HEK293 (cell line): ENCODE data around the gene MYT1.

Source experiments
- CTCF ChIA-PET: fragments of 350-600 bp; formaldehyde crosslinking; extraction: SDS; loops from one replicate; lab custom pipeline; 2021; ENCODE audit warnings: antibody characterized with exemption; lab: Yijun Ruan, JAX
- POLR2A ChIA-PET: fragments of 300-600 bp; formaldehyde crosslinking; extraction: SDS; loops from one replicate; lab custom pipeline; 2020; ENCODE audit warnings: antibody characterized with exemption, inconsistent platforms; lab: Yijun Ruan, JAX
- H3K27ac ChIP-seq: fragments of 200-500 bp; sonication (Bioruptor generic); 2 replicates; pipeline ENCODE4 v1.5.1; 2014; ENCODE audit warnings: low read depth, low read length, control low read depth, inconsistent platforms; ENCODE audit errors: extremely low read depth
- H3K36me3 ChIP-seq, 2 experiments: fragments of 200-500 bp in 1 of 2; sonication (Bioruptor generic) in 1 of 2; 1 replicate in 1 of 2; 2 replicates in 1 of 2; pipeline ENCODE4 v1.5.1; 2014 to 2017; ENCODE audit warnings: inconsistent platforms in 2 of 2, low read length in 2 of 2; ENCODE audit not compliant: control insufficient read depth in 2 of 2, insufficient read depth in 1 of 2
- H3K4me1 ChIP-seq: fragments of 200-500 bp; sonication (Bioruptor generic); 2 replicates; pipeline ENCODE4 v1.5.1; 2014; ENCODE audit warnings: mild to moderate bottlenecking, low read length, inconsistent platforms; ENCODE audit not compliant: control insufficient read depth, insufficient read depth
- H3K4me3 ChIP-seq: 2 replicates; pipeline ENCODE4 v1.5.1; 2011; ENCODE audit warnings: low read depth, mild to moderate bottlenecking, control low read depth, low read length, moderate library complexity
- H3K9me3 ChIP-seq: fragments of 200-500 bp; sonication (Bioruptor generic); 2 replicates; pipeline ENCODE4 v1.5.1; 2014; ENCODE audit warnings: low read depth, low read length, inconsistent platforms; ENCODE audit not compliant: control insufficient read depth, insufficient read depth
- GLIS2 ChIP-seq: fragments of 450-650 bp; formaldehyde crosslinking; IDR thresholded peaks from 2 replicates; pipeline ENCODE4 v1.5.1; 2016; ENCODE audit warnings: missing biosample characterization, missing genetic modification characterization
- KLF16 ChIP-seq: fragments of 450-650 bp; formaldehyde crosslinking; IDR thresholded peaks from 2 replicates; pipeline ENCODE4 v1.5.1; 2017; ENCODE audit warnings: missing biosample characterization, missing genetic modification characterization
- KLF8 ChIP-seq: fragments of 450-650 bp; formaldehyde crosslinking; IDR thresholded peaks from 2 replicates; pipeline ENCODE4 v1.5.1; 2016; ENCODE audit warnings: missing biosample characterization, missing genetic modification characterization
- TSHZ1 ChIP-seq: fragments of 450-650 bp; formaldehyde crosslinking; IDR thresholded peaks from 2 replicates; pipeline ENCODE4 v1.5.1; 2016; ENCODE audit warnings: missing biosample characterization, missing genetic modification characterization, borderline replicate concordance
- YY2 ChIP-seq: fragments of 450-650 bp; formaldehyde crosslinking; IDR thresholded peaks from 2 replicates; pipeline ENCODE4 v1.5.1; 2016; ENCODE audit warnings: missing biosample characterization, missing genetic modification characterization
- ZBTB17 ChIP-seq: fragments of 450-650 bp; formaldehyde crosslinking; IDR thresholded peaks from 2 replicates; pipeline ENCODE4 v1.5.1; 2016; ENCODE audit warnings: missing biosample characterization, missing genetic modification characterization
- ZBTB20 ChIP-seq: fragments of 450-650 bp; formaldehyde crosslinking; IDR thresholded peaks from 2 replicates; pipeline ENCODE4 v1.5.1; 2016; ENCODE audit warnings: missing biosample characterization, missing genetic modification characterization
- ZBTB8A ChIP-seq: fragments of 450-650 bp; formaldehyde crosslinking; IDR thresholded peaks from 2 replicates; pipeline ENCODE4 v1.5.1; 2016; ENCODE audit warnings: missing biosample characterization, missing genetic modification characterization
- ZNF324 ChIP-seq: fragments of 450-650 bp; formaldehyde crosslinking; IDR thresholded peaks from 2 replicates; pipeline ENCODE4 v1.5.1; 2016; ENCODE audit warnings: missing biosample characterization, missing genetic modification characterization
- ZNF391 ChIP-seq: fragments of 450-650 bp; formaldehyde crosslinking; IDR thresholded peaks from 2 replicates; pipeline ENCODE4 v1.5.1; 2016; ENCODE audit warnings: low read depth, missing biosample characterization, missing genetic modification characterization, borderline replicate concordance
- ZNF548 ChIP-seq: fragments of 450-650 bp; formaldehyde crosslinking; IDR thresholded peaks from 2 replicates; pipeline ENCODE4 v1.5.1; 2016; ENCODE audit warnings: missing biosample characterization, missing genetic modification characterization
- ZNF76 ChIP-seq: fragments of 450-650 bp; formaldehyde crosslinking; IDR thresholded peaks from 2 replicates; pipeline ENCODE4; 2016; ENCODE audit warnings: low read depth, missing biosample characterization, missing genetic modification characterization, borderline replicate concordance
- ZNF777 ChIP-seq: fragments of 450-650 bp; formaldehyde crosslinking; IDR thresholded peaks from 2 replicates; pipeline ENCODE4 v1.5.1; 2017; ENCODE audit warnings: missing biosample characterization, missing genetic modification characterization, borderline replicate concordance
- ZNF843 ChIP-seq: fragments of 450-650 bp; formaldehyde crosslinking; IDR thresholded peaks from 2 replicates; pipeline ENCODE4 v1.5.1; 2016; ENCODE audit warnings: missing biosample characterization, missing genetic modification characterization
- ZSCAN16 ChIP-seq: fragments of 450-650 bp; formaldehyde crosslinking; IDR thresholded peaks from 2 replicates; pipeline ENCODE4 v1.5.1; 2016; ENCODE audit warnings: missing biosample characterization, missing genetic modification characterization
- ZSCAN30 ChIP-seq: fragments of 450-650 bp; IDR thresholded peaks from 2 replicates; pipeline ENCODE4 v1.5.1; 2018; ENCODE audit warnings: missing biosample characterization, mild to moderate bottlenecking, missing genetic modification characterization, moderate library complexity
- ZSCAN5A ChIP-seq: fragments of 450-650 bp; formaldehyde crosslinking; IDR thresholded peaks from 2 replicates; pipeline ENCODE4 v1.5.1; 2016; ENCODE audit warnings: missing biosample characterization, missing genetic modification characterization
- TF ChIP-seq, protein P1 (sequence below): fragments of 450-650 bp; formaldehyde crosslinking; IDR thresholded peaks from 2 replicates; pipeline ENCODE4 v1.5.1; 2016; ENCODE audit warnings: missing biosample characterization, missing genetic modification characterization
- TF ChIP-seq, protein P2 (sequence below): fragments of 450-650 bp; formaldehyde crosslinking; IDR thresholded peaks from 2 replicates; pipeline ENCODE4 v1.5.1; 2016; ENCODE audit warnings: missing biosample characterization, missing genetic modification characterization
- TF ChIP-seq, protein P3 (sequence below): fragments of 450-650 bp; formaldehyde crosslinking; IDR thresholded peaks from 2 replicates; pipeline ENCODE4 v1.5.1; 2016; ENCODE audit warnings: missing biosample characterization, missing genetic modification characterization
- TF ChIP-seq, protein P4 (sequence below): fragments of 450-650 bp; formaldehyde crosslinking; optimal IDR thresholded peaks from 2 replicates; pipeline ENCODE3; 2016; ENCODE audit warnings: missing biosample characterization, mild to moderate bottlenecking, missing genetic modification characterization

MYT1 gene

GRCh38 chr20:64255361-64256281 lies 91.4 kb downstream of the MYT1 start, which contains the start of gene PCMTD2:
PCMTD2 (plus strand) TSS chr20:64255748; CDS start chr20:64259966, 4,218 bp downstream.
- POLR2A ChIA-PET: interaction anchor here (0.8 to 1.1 kb wide), 2 partner anchors 15 to 32 kb away, joined by 3 to 4 read pairs; no protein-coding TSS in a partner anchor
- Histone ChIP-seq H3K27ac (peak within 1 kb of the TSS; percentile 74), H3K36me3 (no peaks in the 10 kb centered on the region; a peak in 1 of 3 replicates), H3K9me3 (no peaks in the 10 kb centered on the region), H3K4me3 (peak within 1 kb of the TSS; percentile 73), H3K4me1 (no peaks in the 10 kb centered on the region)
- CTCF ChIA-PET: interaction anchor here (1.1 kb wide), 1 partner anchor 9 kb away, joined by 3 read pairs; no protein-coding TSS in a partner anchor
- TF ChIP-seq TSHZ1 (no peak), KLF8 (tag by site-specific recombination) (peak; percentile 68; the same call in 1 of the 2 replicates), ZBTB8A (tag by site-specific recombination) (peak; percentile 84), GLIS2 (tag by site-specific recombination) (peak; percentile 73), ZNF548 (tag by site-specific recombination) (no peak), ZSCAN16 (0 out of 2 replicates have a peak, but pooled peaks have one; percentile 45), ZNF324 (tag by site-specific recombination) (peak; percentile 77; the same call in 1 of the 2 replicates), ZNF843 (tag by site-specific recombination) (0 out of 2 replicates have a peak, but pooled peaks have one; percentile 21), ZNF391 (tag by site-specific recombination) (no peak), ZBTB17 (tag by site-specific recombination) (no peak), ZSCAN5A (tag by site-specific recombination) (peak; percentile 73; the same call in 1 of the 2 replicates), ZNF76 (tag by site-specific recombination) (peak; percentile 57; the same call in 1 of the 2 replicates), ZNF777 (tag by site-specific recombination) (peak; percentile 41; the same call in 1 of the 2 replicates), ZBTB20 (tag by site-specific recombination) (peak; percentile 76), YY2 (tag by site-specific recombination) (peak; percentile 76), ZSCAN30 (tag by site-specific recombination) (peak; percentile 75; the same call in 1 of the 2 replicates), KLF16 (tag by site-specific recombination) (peak; percentile 60; the same call in 1 of the 2 replicates)
- TF ChIP-seq, protein P1, sequence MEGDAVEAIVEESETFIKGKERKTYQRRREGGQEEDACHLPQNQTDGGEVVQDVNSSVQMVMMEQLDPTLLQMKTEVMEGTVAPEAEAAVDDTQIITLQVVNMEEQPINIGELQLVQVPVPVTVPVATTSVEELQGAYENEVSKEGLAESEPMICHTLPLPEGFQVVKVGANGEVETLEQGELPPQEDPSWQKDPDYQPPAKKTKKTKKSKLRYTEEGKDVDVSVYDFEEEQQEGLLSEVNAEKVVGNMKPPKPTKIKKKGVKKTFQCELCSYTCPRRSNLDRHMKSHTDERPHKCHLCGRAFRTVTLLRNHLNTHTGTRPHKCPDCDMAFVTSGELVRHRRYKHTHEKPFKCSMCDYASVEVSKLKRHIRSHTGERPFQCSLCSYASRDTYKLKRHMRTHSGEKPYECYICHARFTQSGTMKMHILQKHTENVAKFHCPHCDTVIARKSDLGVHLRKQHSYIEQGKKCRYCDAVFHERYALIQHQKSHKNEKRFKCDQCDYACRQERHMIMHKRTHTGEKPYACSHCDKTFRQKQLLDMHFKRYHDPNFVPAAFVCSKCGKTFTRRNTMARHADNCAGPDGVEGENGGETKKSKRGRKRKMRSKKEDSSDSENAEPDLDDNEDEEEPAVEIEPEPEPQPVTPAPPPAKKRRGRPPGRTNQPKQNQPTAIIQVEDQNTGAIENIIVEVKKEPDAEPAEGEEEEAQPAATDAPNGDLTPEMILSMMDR (tag by site-specific recombination): peak; percentile 60
- TF ChIP-seq, protein P2, sequence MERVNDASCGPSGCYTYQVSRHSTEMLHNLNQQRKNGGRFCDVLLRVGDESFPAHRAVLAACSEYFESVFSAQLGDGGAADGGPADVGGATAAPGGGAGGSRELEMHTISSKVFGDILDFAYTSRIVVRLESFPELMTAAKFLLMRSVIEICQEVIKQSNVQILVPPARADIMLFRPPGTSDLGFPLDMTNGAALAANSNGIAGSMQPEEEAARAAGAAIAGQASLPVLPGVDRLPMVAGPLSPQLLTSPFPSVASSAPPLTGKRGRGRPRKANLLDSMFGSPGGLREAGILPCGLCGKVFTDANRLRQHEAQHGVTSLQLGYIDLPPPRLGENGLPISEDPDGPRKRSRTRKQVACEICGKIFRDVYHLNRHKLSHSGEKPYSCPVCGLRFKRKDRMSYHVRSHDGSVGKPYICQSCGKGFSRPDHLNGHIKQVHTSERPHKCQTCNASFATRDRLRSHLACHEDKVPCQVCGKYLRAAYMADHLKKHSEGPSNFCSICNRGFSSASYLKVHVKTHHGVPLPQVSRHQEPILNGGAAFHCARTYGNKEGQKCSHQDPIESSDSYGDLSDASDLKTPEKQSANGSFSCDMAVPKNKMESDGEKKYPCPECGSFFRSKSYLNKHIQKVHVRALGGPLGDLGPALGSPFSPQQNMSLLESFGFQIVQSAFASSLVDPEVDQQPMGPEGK (tag by site-specific recombination): peak; percentile 32; the same call in 1 of the 2 replicates
- TF ChIP-seq, protein P3, sequence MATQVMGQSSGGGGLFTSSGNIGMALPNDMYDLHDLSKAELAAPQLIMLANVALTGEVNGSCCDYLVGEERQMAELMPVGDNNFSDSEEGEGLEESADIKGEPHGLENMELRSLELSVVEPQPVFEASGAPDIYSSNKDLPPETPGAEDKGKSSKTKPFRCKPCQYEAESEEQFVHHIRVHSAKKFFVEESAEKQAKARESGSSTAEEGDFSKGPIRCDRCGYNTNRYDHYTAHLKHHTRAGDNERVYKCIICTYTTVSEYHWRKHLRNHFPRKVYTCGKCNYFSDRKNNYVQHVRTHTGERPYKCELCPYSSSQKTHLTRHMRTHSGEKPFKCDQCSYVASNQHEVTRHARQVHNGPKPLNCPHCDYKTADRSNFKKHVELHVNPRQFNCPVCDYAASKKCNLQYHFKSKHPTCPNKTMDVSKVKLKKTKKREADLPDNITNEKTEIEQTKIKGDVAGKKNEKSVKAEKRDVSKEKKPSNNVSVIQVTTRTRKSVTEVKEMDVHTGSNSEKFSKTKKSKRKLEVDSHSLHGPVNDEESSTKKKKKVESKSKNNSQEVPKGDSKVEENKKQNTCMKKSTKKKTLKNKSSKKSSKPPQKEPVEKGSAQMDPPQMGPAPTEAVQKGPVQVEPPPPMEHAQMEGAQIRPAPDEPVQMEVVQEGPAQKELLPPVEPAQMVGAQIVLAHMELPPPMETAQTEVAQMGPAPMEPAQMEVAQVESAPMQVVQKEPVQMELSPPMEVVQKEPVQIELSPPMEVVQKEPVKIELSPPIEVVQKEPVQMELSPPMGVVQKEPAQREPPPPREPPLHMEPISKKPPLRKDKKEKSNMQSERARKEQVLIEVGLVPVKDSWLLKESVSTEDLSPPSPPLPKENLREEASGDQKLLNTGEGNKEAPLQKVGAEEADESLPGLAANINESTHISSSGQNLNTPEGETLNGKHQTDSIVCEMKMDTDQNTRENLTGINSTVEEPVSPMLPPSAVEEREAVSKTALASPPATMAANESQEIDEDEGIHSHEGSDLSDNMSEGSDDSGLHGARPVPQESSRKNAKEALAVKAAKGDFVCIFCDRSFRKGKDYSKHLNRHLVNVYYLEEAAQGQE (tag by site-specific recombination): 0 out of 2 replicates have a peak, but pooled peaks have one; percentile 16
- TF ChIP-seq, protein P4, sequence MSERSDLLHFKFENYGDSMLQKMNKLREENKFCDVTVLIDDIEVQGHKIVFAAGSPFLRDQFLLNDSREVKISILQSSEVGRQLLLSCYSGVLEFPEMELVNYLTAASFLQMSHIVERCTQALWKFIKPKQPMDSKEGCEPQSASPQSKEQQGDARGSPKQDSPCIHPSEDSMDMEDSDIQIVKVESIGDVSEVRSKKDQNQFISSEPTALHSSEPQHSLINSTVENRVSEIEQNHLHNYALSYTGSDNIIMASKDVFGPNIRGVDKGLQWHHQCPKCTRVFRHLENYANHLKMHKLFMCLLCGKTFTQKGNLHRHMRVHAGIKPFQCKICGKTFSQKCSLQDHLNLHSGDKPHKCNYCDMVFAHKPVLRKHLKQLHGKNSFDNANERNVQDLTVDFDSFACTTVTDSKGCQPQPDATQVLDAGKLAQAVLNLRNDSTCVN (tag by site-specific recombination): peak; percentile 82
